ENCODE results near the gene ZNF814.
"Not testable (repeated sequence)": the region's sequence is repeated elsewhere in the genome, so short reads cannot be mapped to it uniquely, and the experiment has no call there.

ZNF814 gene

DNA sequence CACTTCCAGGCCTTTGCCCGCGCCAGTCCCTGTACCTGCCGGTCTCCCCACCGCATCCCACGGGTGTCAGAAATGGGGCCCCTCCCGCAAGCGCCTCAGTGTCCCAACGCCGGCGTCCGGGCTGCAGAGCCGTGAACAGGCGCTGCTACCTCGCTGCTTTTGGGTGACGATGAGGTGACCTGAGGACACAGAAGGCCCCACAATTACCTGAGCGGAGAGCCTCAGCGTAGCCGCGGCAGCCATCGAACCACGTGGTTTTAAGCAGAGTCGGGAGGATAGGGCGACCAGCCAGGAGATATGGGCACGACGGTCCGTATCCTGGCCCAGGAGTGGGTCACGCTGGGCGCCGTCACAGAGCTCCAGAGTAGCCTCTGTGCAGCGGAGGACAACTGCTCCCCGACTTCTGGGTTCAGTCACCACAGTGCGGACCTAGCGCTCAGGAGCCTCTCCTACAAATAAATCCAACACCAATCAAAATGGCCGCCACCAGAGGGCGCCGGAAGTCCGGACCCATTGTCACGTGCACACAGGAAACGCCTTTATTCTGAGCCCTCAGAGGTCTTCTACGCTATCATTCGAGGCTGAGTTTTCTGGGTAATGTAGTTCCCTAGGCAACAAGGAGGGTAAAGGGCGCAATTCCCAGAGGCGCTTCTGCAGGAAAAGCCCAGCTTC is at the start of gene ZNF814:
Gene ZNF814 (minus strand): TSS at position 478 of the 672 bp plus-strand sequence. CDS start 235 bp downstream, at position 243.
- DNase-seq: peak; percentile 96

DNA sequence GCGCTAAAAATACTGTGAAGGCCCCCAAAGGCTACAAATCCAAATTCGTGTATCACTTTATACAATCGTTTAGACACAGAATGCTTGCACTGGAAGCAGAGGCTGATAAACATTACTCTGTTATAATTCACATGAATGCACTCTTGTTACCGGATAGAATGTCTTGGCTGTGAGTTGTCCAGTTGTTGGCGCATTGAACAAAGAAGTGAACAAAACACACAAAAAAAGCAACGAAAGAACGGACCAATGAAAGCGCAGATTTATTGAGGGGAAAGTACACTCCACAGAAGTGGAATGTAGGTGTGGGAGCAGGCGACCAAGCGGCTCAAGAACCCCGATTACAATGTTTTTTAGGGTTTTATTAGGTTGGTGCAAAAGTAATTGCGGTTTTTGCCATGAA is 46.9 kb upstream of the ZNF814 start:
- DNase-seq: no peak

DNA sequence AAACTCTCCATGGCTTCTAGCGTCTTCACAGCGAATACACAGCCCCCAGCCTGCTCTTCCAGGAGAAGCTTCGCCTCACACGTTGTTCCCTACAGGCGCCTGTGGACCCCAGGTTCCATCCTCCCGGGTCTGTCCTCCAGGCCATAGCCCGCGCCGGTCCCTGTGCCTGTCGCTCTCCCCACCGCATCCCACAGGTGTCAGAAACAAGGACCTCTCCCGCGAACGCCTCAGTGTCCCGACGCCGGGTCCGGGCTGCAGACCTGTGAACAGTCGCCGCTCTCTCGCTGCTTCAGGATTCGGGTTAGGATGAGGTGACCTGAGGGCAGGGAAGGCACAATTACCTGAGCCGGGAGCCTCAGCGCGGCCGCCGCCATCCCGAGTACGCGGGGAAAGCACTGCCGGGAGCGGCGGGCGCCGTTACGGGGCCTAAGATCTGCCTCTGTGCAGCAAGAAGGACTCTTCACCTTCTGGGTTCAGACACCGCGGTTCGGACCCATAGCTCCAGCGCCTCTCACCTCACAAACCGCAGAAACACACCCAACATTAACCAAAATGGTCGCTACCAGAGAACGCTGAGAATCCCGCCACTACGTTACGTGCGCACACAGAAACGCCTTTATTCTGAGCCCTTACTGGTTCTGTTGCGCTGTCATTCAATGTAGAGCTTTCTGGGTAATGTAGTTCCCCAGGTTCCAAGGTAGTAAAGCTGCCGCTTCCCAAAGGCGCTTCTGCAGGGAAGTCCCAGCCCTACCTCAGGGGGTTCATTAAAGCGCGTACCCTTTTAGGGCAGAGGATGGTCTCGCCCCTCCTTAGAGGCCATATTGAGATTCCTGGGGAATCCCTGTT is 46.2 kb upstream of the ZNF814 start, which contains the start of gene ZNF418:
Gene ZNF418 (minus strand): TSS at position 583 of the 846 bp plus-strand sequence. CDS start 1,580 bp downstream, outside the sequence.
- DNase-seq: peak; percentile 88

DNA sequence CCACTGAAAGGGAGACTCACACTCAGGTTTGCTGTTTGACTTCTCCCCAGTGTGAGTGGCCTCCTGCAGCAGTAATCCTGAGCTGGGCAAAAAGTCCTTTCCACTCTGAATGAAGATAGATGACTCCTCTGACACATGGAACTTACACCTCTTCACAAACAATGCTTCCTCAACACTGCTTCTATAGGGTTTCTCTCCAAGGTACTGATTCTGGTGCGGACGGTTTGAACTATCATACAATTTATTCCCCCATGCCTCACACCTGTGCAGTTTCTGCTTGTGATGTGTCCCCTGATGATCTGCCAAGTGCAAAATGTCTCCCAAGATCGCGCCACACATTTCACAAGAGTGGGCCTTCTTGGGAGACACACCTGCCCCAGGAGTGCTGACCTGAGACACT is 38.8 kb upstream of the ZNF814 start:
- no peak for DNase-seq

DNA sequence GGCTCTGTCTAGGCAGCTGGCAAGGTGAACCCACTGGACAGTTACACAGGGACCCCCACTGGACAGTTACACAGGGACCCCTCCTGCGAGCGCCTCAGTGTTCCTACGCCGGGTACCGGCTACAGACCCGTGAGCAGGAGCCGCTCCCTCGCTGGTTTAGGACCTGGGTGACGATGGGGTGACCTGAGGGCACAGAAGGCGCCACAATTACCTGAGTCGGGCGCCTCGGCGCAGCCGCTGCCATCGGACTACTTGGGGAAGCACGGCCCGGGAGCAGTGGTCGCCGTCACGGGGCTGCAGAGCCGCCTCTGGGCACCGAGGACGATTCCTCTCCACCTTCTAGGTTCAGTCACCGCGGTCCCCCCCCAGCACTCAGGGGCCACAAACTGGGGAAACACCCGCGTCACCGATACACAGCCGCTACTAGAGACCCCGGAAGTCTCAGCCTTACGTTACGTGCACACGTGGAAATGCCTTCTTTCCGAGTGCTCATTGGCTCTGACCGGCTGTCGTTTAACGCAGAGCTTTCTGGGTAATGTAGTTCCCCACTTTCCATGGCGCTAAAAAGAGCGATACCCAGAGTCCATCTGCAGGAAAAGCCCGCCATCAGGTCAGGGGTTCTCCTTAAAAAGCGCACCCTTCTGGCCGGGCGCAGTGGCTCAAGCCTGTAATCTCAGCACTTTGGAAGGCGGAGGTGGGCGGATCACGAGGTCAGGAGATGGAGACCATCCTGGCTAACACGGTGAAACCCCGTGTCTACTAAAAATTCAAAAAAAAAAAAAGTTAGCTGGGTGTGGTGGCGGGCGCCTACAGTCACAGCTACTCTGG is 27.5 kb upstream of the ZNF814 start, which contains the start of gene ZNF417:
Gene ZNF417 (minus strand): TSS at position 425 of the 828 bp plus-strand sequence. CDS start 181 bp downstream, at position 244.
- DNase-seq: peak; percentile 95

DNA sequence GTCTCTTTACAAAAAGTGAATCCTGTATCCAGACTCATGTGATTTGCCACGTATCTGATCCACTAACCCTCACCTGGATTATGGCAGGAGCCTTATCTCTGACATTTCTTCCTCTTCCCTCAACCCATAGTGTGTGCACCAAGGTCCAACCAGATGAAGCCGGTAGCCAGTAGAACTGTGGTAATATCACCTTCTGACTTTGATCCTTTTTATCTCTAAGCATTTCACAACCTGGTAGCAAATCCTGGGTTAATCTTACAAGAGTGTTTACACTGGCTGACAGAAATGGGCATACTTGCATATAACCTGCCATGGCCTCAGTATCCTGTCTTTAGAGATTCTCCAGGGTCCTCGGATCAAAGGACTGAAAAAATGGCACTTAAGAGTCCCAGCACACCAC is 25.7 kb upstream of the ZNF814 start:
- no peak for DNase-seq

DNA sequence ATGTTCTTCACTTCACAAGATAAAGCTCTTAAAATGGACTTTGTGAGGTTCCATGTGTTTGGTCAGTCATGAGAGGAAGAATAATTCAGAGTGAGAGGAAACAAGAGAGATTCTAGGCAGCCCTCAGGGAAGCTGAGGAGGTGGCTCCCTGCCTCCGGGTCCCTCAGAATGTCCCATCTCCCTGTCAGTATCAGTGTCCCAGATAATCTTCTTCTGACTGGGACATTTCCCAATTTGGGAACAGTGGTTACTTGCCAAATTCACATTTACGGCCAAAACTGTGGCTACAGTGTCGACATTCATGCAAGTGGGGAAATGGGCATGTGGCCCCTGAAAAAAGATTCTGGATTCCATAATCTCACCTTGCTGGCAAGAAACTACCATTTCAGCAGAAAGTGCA is 18.6 kb upstream of the ZNF814 start:
- no peak for DNase-seq

DNA sequence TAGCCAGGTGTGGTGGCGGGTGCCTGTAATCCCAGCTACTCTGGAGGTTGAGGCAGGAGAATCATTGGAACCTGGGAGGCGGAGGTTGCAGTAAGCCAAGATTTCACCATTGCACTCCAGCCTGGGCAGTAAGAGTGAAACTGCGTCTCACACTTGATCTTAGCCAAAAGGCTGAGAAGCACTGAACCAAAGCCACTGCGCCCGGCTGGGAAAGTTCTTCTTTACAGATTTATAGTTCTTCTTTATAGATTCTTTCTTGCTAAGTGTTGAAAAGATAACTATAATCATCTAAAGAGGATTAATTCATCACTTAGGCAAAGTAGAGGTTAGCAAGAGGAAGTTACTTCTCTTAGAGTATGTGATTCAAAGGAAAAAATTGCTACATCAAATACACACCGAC is 16.4 kb upstream of the ZNF814 start:
- DNase-seq: no peak

DNA sequence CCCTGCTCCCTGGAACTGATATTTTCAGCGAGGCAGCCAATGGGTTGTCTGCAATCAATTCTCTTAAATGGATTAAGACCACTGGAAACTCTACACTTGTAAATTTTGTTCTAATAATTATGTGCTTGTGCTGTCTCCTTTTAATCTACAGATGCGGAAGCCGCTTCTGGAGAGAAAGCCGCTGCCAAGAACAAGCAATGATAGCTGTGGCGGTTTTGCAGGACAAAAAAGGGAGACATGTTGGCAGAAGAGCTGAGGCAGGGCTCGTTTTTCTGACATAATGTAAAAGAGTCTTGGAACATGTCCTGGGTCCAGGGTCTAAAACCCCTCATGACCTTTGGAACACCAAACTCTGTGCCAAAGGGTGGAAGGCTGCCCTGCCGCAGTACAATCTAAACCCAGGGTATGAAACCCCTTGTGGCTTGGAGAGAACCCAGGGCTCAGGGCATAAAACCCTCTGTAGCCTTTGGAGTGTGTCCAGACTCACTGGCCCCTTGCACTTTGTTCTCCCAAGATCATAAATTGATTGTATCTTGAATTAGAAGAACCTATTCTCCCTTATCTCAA is 14.9 kb upstream of the ZNF814 start:
- no peak for DNase-seq

DNA sequence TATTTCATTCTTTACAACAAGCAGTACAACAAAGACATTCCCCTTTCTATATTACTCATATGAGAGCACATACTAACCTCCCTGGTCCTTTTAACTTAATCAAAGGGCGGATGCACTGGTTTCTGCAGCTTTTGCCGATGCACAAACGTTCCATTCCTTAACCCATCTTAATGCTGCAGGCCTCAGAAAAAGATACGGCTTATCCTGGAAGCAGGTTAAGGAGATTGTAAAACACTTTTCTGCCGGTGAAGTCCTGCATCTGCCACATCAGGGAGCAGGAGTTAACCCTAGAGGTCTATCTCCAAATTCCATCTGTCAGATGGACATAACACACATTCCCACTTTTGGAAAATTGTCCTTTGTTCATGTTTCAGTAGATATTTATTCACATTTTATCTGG is 11.5 kb upstream of the ZNF814 start:
- DNase-seq: no peak

DNA sequence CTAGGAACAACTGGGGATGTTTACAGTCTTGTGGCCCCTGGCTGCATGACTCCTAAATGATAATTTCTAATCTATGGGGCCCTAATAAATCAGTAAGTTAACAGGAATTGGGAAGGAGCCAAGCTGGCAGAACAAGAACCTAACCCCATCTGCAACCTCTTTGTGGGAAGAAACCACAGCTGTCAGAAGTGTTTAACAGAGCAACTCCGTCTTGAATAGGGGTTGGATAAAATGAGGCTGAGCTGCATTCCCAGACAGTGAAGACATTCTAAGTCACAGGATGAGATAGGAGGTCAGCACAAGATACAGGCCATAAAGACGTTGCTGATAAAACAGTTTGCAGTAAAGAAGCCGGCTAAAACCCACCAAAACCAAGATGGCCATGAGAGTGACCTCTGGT is 1.9 kb upstream of the ZNF814 start:
- DNase-seq: not testable (repeated sequence)

DNA sequence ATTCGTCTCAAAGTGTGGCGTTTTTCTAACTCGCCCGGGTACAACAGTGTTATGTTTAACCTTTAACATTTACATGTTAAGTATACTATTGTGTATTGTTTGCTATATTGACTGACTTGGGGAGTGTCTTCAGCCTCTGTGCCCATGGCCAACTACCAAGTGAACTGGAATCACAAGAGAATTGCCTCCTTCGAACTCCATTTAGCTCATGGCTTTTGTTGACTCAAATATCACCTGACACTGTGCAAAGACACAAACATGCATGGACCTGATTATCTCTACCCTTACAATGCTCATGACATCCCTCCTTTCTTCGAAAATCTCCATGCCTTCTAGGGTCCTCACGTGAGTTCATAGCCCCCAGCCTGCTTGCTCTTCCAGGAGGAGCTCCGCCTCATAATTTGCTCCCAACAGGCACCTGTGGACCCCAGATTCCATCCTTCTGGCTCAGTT is 704 bp downstream of the ZNF814 start:
- DNase-seq: no peak

DNA sequence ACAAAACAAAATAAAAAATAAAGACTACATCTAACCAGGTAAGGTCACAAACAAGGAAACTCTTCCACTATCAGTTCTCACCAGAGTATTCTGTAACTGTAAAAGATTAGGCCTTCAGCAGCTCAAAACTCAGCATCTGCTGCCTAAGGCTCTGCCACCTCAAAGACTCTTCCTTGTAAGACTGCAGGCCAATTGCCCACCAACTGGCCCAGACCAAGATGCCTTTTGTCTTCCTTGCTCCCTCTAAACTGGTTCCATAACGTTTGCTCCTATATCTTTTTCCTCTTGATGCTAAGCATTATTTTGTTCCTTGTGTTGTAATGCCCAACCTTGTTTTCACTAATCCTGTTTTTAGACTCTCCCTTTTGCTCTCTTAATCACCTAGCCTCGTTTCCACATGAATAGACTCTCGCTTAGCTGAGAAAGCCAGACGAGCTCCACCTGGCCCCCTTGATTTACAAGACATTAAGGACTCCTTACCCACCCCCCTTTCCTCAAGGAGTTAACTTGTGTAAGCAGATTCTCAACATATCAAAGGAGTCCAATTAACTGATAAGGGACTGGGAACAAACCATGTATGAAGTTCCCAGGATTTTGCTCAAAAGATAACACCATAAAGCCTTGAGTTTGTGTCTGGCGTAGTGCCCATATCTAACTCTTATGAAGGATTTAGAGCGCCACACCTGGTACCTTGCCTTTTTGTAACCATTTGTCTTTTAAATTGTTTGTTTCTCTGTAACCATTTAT is 1.5 kb downstream of the ZNF814 start:
- DNase-seq: no peak

DNA sequence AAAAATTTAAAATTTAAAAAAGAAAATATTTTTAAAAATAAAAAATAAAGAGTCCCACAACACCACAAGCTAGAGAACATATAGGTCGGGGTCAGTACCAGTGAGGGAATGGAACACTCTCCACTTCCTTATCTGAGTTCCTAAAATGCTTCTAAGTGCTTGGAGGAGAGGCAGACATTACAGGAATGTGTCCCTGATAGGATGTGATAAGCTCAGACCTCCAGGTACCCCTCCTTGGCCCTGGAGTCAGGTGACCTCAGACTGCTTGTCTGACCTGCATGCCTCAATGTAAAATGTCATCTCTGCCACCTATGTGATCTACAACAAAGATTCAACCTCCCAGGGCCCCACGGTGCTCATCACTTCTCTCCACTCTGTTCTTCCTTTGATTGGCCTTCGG is 2.8 kb downstream of the ZNF814 start:
- DNase-seq: no peak

DNA sequence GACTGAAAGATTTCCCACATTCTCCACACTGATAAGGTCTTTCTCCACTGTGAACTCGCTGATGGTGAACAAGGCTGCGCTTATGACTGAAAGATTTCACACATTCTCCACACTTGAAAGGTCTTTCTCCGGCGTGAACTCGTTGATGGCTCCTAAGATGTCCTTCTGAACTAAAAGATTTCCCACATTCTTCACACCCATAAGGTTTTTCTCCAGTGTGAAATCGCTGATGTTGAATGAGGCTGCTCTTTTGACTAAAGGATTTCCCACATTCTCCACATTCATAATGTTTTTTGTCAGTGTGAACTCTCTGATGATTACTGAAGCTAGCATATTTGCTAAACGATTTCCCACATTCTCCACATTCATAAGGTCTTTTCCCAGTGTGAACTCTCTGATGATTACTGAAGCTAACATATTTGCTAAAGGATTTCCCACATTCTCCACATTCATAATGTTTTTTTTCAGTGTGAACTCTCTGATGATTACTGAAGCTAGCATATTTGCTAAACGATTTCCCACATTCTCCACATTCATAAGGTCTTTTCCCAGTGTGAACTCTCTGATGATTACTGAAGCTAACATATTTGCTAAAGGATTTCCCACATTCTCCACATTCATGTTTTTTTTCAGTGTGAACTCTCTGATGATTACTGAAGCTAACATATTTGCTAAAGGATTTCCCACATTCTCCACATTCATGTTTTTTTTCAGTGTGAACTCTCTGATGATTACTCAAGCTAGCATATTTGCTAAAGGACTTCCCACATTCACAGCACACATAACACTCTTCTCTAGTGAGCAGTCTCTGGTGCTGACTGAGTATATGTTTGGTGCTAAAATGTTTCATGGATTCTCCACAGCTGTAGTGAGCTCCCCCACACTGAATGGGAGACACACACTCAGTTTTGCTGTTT is 14.7 kb downstream of the ZNF814 start:
- not testable (repeated sequence) for DNase-seq

DNA sequence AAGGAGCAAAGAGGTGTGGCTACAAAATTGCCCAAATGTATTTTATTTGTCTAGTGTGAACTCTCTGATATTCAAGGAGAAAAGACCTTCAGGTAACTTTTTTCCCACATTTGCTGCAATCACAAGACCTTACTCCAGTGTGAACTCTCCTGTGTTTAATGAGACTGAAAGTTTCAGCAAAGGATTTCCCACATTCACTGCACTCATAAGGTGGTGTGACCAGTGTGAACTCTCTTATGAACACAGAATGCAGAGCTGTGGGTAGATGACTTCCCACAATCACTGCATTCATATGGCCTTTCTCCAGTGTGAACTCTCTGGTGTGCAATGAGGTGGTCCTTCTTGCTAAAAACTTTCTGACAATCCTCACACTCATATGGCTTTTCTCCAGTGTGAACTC is 16.4 kb downstream of the ZNF814 start:
- no peak for DNase-seq

DNA sequence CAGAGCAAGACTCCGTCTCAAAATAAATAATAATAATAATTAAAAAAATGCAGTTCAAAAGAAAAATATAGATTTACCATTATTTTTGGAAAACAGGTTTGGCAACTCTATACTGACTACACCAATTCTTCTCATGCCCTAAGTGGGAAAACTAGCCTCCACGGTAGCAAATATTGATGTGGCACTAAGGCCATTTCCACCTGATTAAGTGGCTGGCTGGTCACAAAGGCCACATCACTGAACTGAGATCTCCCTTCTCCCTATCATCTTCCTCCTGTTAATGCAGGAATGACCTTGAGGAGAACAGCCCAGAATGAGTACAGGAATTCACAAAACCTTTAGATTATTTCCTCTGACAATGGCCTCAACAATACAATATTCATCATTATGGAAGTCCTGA is 18.6 kb downstream of the ZNF814 start:
- no peak for DNase-seq

DNA sequence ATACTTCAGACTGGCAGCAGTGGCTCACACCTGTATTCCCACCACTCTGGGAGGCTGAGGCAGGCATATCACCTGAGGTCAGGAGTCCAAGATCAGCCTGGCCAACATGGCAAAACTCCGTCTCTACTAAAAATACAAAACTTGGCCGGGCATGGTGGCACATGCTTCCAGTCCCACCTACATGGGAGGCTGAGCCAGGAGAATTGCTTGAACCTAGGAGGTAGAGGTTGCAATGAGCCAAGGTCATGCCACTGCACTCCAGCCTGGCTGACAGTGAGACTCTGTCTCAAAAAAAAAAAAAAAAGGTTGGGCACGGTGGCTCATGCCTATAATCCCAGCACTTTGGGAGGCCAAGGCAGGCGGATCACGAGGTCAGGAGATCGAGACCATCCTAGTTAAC is 19.2 kb downstream of the ZNF814 start:
- DNase-seq: not testable (repeated sequence)

DNA sequence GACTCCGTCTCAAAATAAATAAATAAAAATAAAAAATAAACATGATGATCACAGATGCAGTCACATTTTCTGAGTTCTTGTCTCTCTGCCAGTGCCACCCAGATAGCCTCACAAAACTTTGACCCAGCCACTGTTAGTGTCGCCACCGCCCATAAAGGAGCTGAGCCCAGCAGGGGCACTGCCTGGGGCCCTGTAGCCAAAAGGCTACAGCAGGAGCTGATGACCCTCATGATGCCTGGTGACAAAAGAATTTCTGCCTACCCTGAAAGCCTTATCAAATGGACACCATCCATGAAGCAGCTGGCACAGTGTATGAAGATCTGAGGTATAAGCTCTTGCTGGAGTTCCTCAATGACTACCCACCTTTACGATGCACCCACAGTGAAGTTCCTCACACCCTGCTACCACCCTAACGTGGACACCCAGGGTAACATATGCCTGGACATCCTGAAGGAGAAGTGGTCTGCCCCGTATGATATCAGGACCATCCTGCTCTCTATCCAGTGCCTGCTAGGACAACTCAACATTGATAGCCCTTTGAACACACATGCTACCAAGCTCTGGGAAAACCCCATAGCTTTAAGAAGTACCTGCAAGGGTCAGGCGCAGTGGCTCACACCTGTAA is 20.9 kb downstream of the ZNF814 start:
- DNase-seq: no peak

DNA sequence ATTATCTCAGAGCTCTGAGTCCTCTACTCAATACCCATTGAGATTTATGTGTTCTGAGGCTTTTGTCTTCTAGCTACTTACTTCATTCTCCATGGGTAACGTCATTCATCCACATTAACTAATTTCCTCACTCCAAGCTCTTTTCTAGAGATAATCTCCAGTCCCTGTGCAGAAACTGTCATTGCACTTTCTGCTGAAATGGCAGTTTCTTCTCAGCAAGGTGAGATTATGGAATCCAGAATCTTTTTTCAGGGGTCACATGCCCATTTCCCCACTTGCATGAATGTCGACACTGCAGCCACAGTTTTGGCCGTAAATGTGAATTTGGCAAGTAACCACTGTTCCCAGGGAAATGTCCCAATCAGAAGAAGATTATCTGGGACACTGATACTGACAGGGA is 26.5 kb downstream of the ZNF814 start:
- not testable (repeated sequence) for DNase-seq
